Tibial nerve (tissue), 4 donors: ENCODE results near the gene RMI2. TPM values are rescaled to one million over a fixed set of nuclear protein-coding genes. Genes with fewer than 3 reads are reported as not detected.
"Not testable (repeated sequence)": the region's sequence is repeated elsewhere in the genome, so short reads cannot be mapped to it uniquely, and the experiment has no call there.

Experiments
- DNase-seq, 2 donors: peaks; one replicate each; pipeline ENCODE4 v3.0.0-alpha.2; 2019; ENCODE audit warnings: low spot score in 2 of 2
- H3K27ac ChIP-seq, 4 donors: fragments of 200-600 bp; sonication (generic) in 3 of 4; one replicate each; pipeline ENCODE4 v1.5.1; 2017 to 2019; ENCODE audit warnings: mild to moderate bottlenecking in 1 of 4
- H3K27me3 ChIP-seq, 2 donors: fragments of 200-600 bp; sonication (generic) in 1 of 2; one replicate each; pipeline versions ENCODE4 v1.5.1 to v1.6.0; 2017 to 2019
- H3K36me3 ChIP-seq, 3 donors: fragments of 200-600 bp; sonication (generic); one replicate each; pipeline ENCODE4 v1.5.1; 2018 to 2019
- H3K4me1 ChIP-seq, 4 donors: fragments of 200-600 bp; sonication (generic) in 3 of 4; one replicate each; pipeline ENCODE4 v1.5.1; 2017 to 2019
- H3K4me3 ChIP-seq, 4 donors: fragments of 200-600 bp; sonication (generic) in 3 of 4; one replicate each; pipeline ENCODE4 v1.5.1; 2017 to 2019; ENCODE audit warnings: mild to moderate bottlenecking in 1 of 4, moderate library complexity in 1 of 4
- H3K9me3 ChIP-seq, 4 donors: fragments of 200-600 bp; sonication (generic) in 3 of 4; one replicate each; pipeline ENCODE4 v1.5.1; 2017 to 2019
- EP300 ChIP-seq, 2 donors: sonication (generic); formaldehyde crosslinking; IDR thresholded peaks; one replicate each; pipeline ENCODE4 v1.6.1; 2017; ENCODE audit warnings: antibody characterized with exemption in 2 of 2, mild to moderate bottlenecking in 1 of 2
- POLR2A ChIP-seq, 2 donors: fragments of 450-650 bp; IDR thresholded peaks; one replicate each; pipeline ENCODE4 v1.6.1; 2017; ENCODE audit warnings: antibody characterized with exemption in 2 of 2, mild to moderate bottlenecking in 2 of 2, moderate library complexity in 2 of 2
- WGBS, 2 donors: methylation state at CpG; one replicate each; pipeline ENCODE4 v1.1.5; 2018; 5-methylcytosine and 5-hydroxymethylcytosine counted together
- total RNA-seq, 4 donors: library from RNA; depleted of rRNA; stranded (reverse); fragments of >200 nt; gene quantifications; one replicate each; pipeline ENCODE4 v1.1.0, GENCODE V29; 2016
- TF ChIP-seq, protein P1 (sequence below), 5 experiments: fragments of 200-600 bp in 3 of 5; fragments of 450-650 bp in 2 of 5; sonication (generic) in 3 of 5; IDR thresholded peaks; one replicate each; pipeline ENCODE4 v1.5.1; 2016 to 2019; ENCODE audit warnings: antibody characterized with exemption in 5 of 5, mild to moderate bottlenecking in 3 of 5, moderate library complexity in 2 of 5

The RMI2 gene
- total RNA-seq, 4 donors from 2014 or later, result 1.3 to 4.0 (median 2.0) TPM; not detected in 1

DNA sequence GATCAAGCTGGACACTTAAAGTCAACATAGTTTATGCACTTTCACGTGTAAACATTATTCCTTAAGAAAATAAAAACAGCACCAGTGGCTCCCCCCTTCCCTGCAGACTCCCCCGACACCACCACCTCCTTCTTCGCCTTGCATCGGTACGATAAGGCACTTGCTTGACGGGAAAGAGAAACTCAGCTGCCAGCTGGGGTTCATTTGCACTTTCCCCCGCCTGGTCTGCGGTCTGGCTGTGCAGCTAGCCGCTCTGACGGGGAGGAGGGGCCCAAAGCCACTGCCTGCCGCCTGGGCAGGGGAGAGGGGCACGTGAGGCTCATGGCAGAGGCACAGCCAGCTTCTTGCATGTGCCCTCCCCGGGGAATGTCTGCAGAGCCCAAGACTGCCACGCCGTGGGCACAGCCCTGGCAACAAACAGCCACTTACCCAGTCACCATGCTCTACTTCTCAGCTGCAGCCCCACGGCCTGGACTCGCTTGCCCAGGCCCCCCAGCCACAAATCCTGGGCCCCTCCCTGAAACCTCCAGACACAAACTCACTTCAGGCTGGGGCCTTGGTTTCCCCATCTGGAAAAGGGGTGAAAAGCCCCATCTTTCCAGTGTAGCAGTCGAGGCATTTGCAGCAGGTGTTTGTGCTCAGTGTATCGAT is 47.6 kb upstream of the RMI2 start:
- no peaks in the 10 kb centered on the region for H3K9me3 ChIP-seq
- peak overlapping the region in 2 of 4 donors; percentile 5 to 64 for H3K27ac ChIP-seq
- peaks cover 0 to 14% (median 12%) of the 10 kb centered on the region in 4 donors for H3K4me1 ChIP-seq
- peak; percentile 16 to 27 for DNase-seq
- no peaks in the 10 kb centered on the region for H3K36me3 ChIP-seq
- WGBS, 2 donors, result 16 to 17% methylated on average over 16 to 18 of the region's 19 CpGs
- no peaks in the 10 kb centered on the region for H3K27me3 ChIP-seq
- TF ChIP-seq EP300 (IDR thresholded peaks at IDR 0.05) (peak in 1 of 2 donors; percentile 68), POLR2A (IDR thresholded peaks at IDR 0.05) (no peak)
- TF ChIP-seq, protein P1, sequence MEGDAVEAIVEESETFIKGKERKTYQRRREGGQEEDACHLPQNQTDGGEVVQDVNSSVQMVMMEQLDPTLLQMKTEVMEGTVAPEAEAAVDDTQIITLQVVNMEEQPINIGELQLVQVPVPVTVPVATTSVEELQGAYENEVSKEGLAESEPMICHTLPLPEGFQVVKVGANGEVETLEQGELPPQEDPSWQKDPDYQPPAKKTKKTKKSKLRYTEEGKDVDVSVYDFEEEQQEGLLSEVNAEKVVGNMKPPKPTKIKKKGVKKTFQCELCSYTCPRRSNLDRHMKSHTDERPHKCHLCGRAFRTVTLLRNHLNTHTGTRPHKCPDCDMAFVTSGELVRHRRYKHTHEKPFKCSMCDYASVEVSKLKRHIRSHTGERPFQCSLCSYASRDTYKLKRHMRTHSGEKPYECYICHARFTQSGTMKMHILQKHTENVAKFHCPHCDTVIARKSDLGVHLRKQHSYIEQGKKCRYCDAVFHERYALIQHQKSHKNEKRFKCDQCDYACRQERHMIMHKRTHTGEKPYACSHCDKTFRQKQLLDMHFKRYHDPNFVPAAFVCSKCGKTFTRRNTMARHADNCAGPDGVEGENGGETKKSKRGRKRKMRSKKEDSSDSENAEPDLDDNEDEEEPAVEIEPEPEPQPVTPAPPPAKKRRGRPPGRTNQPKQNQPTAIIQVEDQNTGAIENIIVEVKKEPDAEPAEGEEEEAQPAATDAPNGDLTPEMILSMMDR (IDR thresholded peaks at IDR 0.05), result peak in 2 of 5 experiments; percentile 14 to 42
- H3K4me3 ChIP-seq, result peak overlapping the region in 2 of 4 donors; percentile 9 to 31

DNA sequence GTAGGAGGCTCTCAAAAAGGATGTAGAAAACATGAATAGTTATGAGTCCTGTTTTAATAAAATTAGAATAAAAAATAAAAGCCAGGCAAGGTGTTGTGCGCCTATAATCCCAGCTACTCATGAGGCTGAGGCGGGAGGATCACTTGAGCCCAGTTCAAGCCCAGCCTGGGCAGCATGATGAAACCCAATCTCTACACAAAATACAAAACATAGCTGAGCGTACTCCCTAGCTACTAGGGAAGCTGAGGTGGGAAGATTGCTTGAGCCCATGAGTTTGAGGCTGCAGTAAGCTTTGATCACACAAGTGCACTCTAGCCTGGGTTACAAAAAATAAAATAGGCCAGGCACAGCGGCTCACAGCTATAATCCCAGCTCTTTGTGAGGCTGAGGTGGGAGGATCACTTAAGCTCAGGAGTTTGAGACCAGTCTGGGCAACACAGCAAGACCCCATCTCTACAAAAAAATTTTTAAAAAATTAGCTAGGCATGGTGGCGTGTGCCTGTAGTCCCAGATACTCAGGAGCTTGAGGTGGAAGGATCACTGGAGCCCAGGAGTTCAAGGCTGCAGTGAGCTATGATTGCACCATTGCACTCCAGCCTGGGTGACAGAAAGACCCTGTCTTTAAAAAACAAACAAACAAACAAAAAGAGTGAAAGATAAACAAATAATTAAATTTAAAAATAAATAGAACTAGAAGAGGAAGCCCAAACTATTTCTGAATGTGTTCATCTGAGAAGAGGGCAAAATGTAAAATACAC is 46.9 kb upstream of the RMI2 start:
- no peak overlapping the region for H3K4me3 ChIP-seq

DNA sequence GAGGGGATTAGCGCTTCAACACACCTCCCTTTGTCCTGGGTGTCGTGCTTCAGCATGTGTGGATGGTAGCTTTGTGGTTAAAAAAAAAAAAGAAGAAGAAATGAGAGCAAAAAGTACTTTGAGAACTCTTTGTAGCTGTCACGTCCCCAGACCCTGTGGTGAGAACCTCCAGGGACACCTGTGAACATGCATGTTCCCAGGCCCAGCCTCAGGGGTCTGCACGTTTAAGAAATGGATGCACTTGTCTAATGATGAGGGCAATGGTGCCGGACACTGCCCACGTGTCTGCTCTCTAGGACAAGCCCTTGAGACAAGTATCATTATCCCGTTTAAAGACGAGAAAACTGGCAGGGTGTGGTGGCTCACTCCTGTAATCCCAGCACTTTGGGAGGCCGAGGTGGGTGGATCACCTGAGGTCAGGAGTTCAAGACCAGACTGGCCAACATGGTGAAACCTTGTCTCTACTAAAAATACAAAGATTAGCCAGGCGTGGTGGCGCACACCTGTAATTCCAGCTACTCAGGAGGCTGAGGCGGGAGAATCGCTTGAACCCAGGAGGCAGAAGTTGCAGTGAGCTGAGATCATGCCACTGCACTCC is 46.2 kb upstream of the RMI2 start:
- H3K27me3 ChIP-seq, H3K27ac ChIP-seq, H3K4me3 ChIP-seq, DNase-seq, H3K36me3 ChIP-seq, H3K9me3 ChIP-seq: not testable (repeated sequence)
- H3K4me1 ChIP-seq, result peaks cover 0 to 14% (median 13%) of the 10 kb centered on the region in 4 donors
- 84 to 86% methylated on average over 13 of the region's 13 CpGs for WGBS, 2 donors

More for the DNA sequence above, 46.9 kb upstream of the RMI2 start:
- no peaks in the 10 kb centered on the region for H3K9me3 ChIP-seq
- H3K27ac ChIP-seq, result peak overlapping the region in 2 of 4 donors; percentile 6 to 64
- no peaks in the 10 kb centered on the region for H3K36me3 ChIP-seq
- 83 to 95% methylated on average over 5 of the region's 5 CpGs for WGBS, 2 donors
- DNase-seq, result no peak
- TF ChIP-seq POLR2A (IDR thresholded peaks at IDR 0.05), result no peak
- TF ChIP-seq, protein P1 (IDR thresholded peaks at IDR 0.05), result no peak
- TF ChIP-seq EP300 (IDR thresholded peaks at IDR 0.05), result no peak
- H3K27me3 ChIP-seq, result no peaks in the 10 kb centered on the region
- peaks cover 0 to 14% (median 12%) of the 10 kb centered on the region in 4 donors for H3K4me1 ChIP-seq

DNA sequence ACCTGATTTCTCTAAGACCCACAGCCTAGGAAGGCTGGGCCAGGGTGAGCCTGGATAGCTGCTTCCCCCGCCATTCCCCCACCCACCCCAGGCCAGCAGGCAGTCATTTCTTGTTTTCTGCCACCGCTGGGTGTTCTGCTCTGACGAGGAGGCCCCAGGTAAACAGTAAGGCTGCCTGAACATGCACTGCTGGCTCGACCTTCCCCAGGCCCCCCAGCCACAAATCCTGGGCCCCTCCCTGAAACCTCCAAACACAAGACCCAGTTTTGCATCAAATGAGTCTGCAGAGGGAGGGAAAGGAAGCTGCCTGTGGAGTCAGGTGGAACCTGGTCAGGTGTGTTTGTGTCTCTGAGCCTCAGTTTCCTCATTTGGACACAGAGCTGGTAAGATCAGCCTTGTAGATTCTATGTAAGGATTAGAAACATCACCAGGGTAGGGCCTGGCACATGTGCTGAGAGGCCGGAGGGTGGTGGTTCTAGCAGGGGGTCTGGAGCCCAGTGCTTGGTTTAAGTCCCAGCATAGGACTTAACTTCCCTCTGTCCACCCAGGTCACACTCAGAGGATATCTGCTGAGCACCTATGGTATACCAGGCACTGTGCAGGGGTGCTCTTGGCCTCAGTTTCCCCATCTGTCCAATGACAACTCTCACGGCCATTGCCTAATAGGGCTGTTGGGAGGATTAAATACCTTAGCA is 45.2 kb upstream of the RMI2 start:
- H3K4me3 ChIP-seq, result no peak overlapping the region
- no peak overlapping the region for H3K27ac ChIP-seq
- no peak for TF ChIP-seq EP300 (IDR thresholded peaks at IDR 0.05)
- TF ChIP-seq, protein P1 (IDR thresholded peaks at IDR 0.05), result no peak
- TF ChIP-seq POLR2A (IDR thresholded peaks at IDR 0.05), result no peak
- H3K36me3 ChIP-seq, result no peaks in the 10 kb centered on the region
- 85 to 92% methylated on average over 5 to 6 of the region's 6 CpGs for WGBS, 2 donors
- peaks cover 0 to 14% (median 13%) of the 10 kb centered on the region in 4 donors for H3K4me1 ChIP-seq
- DNase-seq, result no peak
- no peaks in the 10 kb centered on the region for H3K9me3 ChIP-seq
- H3K27me3 ChIP-seq, result no peaks in the 10 kb centered on the region

DNA sequence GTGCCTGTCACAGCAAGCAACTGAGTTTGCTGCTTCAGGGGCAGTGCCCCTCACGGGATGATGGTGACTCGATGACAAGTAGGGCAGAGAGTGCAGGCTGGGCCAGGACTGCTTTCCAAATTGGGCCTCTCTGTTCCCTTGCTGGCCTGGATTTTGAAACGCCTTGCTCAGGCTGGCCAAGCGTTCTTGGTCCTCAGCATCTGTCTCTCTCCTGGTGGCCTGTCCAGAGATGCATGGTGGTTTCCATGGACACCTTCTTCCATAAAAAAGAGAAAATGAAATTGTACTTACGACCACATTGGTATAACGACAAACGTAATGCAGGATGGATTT is 44.7 kb upstream of the RMI2 start:
- no peaks in the 10 kb centered on the region for H3K9me3 ChIP-seq
- H3K4me1 ChIP-seq, result peaks cover 0 to 14% (median 13%) of the 10 kb centered on the region in 4 donors
- DNase-seq, result no peak
- H3K36me3 ChIP-seq, result no peaks in the 10 kb centered on the region
- H3K27ac ChIP-seq, result no peak overlapping the region
- 88 to 91% methylated on average over 6 to 7 of the region's 7 CpGs for whole genome bisulfite sequencing, 2 donors
- H3K27me3 ChIP-seq, result no peaks in the 10 kb centered on the region
- TF ChIP-seq EP300 (IDR thresholded peaks at IDR 0.05), result no peak
- TF ChIP-seq, protein P1 (IDR thresholded peaks at IDR 0.05), result no peak
- TF ChIP-seq POLR2A (IDR thresholded peaks at IDR 0.05), result no peak
- no peak overlapping the region for H3K4me3 ChIP-seq
